ENCODE measurements around the gene CFAP91.

Gene CFAP91

DNA sequence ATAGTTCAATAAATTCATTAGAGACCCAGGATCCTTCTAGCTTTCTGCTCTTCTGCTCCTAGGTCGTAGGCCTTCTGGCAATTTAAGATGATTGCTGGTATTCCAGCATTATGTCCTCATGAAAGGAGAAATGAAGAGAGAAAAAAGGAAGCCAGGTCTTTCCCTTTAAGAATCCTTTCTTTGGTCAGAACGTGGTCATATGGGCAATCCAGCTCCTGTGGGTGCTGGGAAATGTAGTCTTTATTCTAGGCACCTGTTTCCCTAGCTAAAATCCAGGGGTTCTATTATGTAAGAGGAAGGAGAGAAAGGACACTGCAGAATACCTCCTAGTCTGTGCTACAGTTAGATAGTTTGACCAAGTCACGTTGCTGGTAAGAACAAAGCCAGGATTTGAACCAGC lies 43.6 kb downstream of the CFAP91 start:
- no peak for DNase-seq

DNA sequence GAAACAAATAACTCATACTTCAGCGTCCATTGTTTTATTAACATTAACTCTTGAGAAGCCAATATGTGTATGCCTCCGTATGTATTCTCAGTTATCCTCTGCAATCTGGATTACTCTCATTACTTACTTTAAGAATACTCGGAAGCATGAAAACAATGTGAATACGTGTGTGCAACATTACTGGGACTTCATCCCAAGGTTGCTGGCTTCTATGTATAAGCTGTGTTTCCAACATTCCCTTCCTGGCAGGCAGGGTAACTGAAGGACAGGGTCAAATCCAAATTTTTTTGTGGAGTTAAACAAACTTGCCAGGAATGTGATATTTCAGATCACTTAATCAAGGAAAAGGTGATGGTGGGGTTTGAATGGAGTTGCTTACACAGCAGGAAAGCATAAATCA lies 44.5 kb downstream of the CFAP91 start:
- no peak for DNase-seq

DNA sequence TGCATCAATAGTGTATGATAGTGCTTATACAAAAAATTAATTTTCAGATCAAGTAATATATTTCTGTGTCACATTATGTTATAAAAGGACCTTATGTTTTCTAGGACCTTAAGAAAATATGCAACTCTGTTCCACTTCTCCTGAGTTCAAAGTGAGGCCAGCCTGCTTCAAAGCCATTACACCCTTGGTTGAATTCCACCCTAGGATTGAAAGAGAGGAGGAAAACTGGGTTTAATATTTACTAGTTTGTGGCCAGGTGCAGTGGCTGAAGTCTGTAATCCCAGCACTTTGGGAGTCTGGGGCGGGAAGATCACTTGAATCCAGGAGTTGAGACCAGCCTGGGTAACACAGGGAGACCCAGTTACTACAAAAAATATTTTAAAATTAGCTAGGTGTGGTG lies 46.2 kb downstream of the CFAP91 start:
- DNase-seq, result no peak

DNA sequence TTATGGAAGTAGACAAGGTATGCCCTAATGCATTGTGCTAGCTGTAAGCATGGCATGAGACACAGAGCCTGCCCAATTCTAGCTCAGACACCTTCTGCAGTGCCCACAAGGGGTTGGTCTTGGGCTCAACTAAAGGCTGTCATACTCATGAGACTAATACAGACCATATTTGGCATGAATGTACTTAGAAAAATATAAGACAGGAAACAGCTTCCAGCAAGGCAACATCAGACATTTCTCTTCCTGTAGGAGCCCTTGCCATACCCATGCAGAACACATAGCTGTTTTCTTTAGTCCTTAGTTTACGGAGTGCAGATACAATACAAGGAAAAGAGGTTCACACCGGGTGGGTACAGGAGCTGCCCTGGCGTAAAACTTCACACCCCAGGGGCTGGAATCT lies 48.6 kb downstream of the CFAP91 start:
- DNase-seq, result no peak
